GM13976 (cell line): ENCODE results near the gene TWNK.
"Not testable (repeated sequence)": the region's sequence is repeated elsewhere in the genome, so short reads cannot be mapped to it uniquely, and the experiment has no call there.

ENCODE experiments used
- DNase-seq: peaks from one replicate; pipeline ENCODE4 v3.0.0; 2012; ENCODE audit warnings: low spot score
- CTCF ChIP-seq: IDR thresholded peaks from 2 replicates; pipeline ENCODE4 v1.5.1; 2012; ENCODE audit warnings: borderline replicate concordance, mild to moderate bottlenecking; ENCODE audit not compliant: insufficient read depth; ENCODE audit errors: extremely low read depth, missing control alignments, control extremely low read depth
- in situ Hi-C: fragments of 300-500 bp; cut with MboI; formaldehyde crosslinking; loops from one replicate; pipeline ENCODE4 v1.12.0; 2022; ENCODE audit warnings: low sequenced_read_pairs, mixed read lengths, inconsistent platforms; ENCODE audit not compliant: unreplicated experiment

Gene TWNK

GRCh38 chr10:100972115-100972903 lies 15.0 kb upstream of the TWNK start:
- TF ChIP-seq CTCF, result no peak
- in situ Hi-C loops, result no loop called here
- no peak for DNase-seq

DNA sequence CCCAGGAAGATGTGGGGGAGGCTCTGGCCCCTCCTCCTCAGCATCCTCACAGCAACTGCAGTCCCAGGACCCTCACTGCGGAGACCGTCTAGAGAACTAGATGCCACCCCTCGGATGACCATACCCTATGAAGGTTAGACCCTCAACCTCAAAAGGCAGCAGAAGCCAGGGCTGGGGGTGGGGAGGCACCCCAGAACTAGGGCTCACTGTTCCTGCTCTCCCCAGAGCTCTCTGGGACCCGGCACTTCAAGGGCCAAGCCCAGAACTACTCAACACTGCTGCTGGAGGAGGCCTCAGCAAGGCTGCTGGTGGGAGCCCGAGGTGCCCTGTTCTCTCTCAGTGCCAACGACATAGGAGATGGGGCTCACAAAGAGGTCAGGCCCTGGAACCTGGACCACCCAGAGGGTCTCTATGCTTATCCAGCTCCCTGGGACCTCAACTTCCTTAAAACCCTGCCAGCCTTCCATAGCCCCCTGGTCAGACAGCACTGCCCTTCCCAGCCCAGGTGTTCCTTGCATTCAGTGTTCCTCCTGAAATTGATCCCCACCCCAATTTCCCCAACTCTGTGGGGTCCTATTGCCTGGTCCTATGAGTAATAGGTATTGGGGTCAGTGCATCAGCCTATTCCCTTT lies 14.3 kb upstream of the TWNK start:
- in situ Hi-C loops, result no loop called here
- DNase-seq, result no peak
- TF ChIP-seq CTCF, result no peak

- DNase-seq, in situ Hi-C loops: not testable (repeated sequence)
These were observed 11.9 kb upstream of the TWNK start for GRCh38 chr10:100975397-100975796.

DNA sequence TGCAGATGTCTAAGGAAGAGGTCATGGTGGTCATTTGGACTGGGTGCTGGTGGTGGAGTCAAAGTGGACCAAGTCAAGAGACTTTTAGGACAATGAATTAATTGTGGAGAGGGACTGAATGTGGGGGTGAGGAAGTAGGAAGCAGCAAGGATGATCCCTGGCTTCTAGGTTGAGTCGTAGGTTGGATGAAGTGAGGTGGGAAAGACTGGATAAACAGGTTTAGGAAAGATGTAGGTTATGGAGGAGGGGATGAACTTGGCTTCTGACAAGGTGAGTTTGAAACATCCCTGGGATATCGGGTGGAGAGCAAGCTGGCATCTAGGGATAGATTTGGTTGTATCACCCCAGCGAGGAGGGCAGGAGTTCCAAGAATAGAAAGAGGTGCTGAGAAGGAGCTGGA lies 10.4 kb upstream of the TWNK start:
- in situ Hi-C loops, result no loop called here
- TF ChIP-seq CTCF, result no peak
- DNase-seq, result no peak

DNA sequence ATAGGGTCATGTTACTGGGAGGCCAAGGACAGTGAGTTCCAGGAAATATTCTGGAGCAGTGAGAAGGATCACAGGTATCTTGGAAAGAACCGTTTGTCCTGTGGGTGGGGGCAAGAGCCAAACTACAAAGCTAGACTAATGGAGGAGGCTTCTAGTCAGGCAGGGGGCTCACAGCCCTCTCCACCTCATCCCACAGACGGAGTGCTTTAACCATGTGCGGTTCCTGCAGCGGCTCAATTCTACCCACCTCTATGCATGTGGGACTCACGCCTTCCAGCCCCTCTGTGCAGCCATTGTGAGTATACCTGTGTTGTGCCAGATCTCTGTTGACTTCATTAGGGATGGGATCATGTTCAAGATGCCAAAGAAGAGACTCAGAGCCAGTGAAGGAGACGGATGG lies 9.9 kb upstream of the TWNK start:
- no peak for DNase-seq
- in situ Hi-C loops, result no loop called here
- no peak for TF ChIP-seq CTCF

DNA sequence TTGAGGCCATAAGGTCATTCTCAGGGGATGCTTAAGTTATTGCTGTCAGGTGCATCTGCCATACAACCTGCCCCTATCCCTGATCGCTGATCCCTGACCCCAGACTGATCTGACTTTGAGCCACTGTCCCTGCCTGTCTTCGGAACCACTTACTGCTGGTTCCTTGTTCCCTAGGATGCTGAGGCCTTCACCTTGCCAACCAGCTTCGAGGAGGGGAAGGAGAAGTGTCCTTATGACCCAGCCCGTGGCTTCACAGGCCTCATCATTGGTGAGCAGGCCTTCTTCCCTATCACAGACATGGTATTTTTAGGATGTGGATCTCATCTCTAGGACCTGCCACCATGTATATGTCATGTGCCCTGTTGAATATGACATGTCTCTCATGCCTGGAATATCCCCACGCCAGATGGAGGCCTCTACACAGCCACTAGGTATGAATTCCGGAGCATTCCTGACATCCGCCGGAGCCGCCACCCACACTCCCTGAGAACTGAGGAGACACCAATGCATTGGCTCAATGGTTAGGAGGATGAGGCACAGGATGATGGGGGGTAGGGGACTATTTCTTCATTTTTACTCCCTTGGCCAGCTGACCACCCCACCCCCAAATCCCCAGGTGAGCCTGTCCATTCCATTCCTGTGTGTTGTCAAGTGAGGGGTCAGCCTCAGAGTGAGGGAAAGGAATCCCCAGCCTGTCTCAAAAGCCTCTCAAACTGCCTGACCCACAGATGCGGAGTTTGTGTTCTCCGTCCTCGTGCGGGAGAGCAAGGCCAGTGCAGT lies 9.0 kb upstream of the TWNK start:
- TF ChIP-seq CTCF, result no peak
- DNase-seq, result no peak
- in situ Hi-C loops, result no loop called here

DNA sequence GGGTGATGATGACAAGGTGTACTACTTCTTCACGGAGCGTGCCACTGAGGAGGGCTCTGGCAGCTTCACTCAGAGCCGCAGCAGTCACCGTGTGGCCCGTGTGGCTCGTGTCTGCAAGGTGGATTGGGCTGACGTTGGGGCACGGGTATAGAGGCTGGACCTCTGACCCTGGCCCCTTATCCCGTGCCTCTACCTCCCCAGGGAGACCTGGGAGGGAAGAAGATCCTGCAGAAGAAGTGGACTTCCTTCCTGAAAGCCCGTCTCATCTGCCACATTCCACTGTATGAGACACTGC lies 8.5 kb upstream of the TWNK start:
- no peak for DNase-seq
- no peak for TF ChIP-seq CTCF
- in situ Hi-C loops, result no loop called here
